Ovary (tissue), 9 donors: ENCODE data around the gene NUBPL. TPM values are rescaled to one million over a fixed set of nuclear protein-coding genes. Genes with fewer than 3 reads are reported as not detected.
"Not testable (repeated sequence)": the region's sequence is repeated elsewhere in the genome, so short reads cannot be mapped to it uniquely, and the experiment has no call there.

Source experiments
- DNase-seq, 5 donors: peaks; one replicate each; pipeline ENCODE4 v3.0.0-alpha.2; 2019 to 2020
- H3K27ac ChIP-seq, 2 donors: fragments of 200-600 bp; one replicate each; pipeline versions ENCODE4 v1.5.1 to v1.8.0; 2019 to 2022
- H3K27me3 ChIP-seq: fragments of 200-600 bp; one replicate; pipeline ENCODE4 v1.8.0; 2022
- H3K36me3 ChIP-seq: fragments of 200-600 bp; sonication (generic); one replicate; pipeline ENCODE4 v1.5.1; 2019
- H3K4me1 ChIP-seq: one replicate; pipeline ENCODE4 v1.8.1; 2013; ENCODE audit warnings: mild to moderate bottlenecking, moderate library complexity; ENCODE audit not compliant: insufficient read depth
- H3K4me3 ChIP-seq: fragments of 200-600 bp; sonication (generic); one replicate; pipeline ENCODE4 v1.5.1; 2017
- H3K9me3 ChIP-seq, 2 donors: fragments of 200-600 bp in 1 of 2; sonication (generic) in 1 of 2; one replicate each; pipeline versions ENCODE4 v1.5.1 to v1.8.1; 2013 to 2019; ENCODE audit warnings: mild to moderate bottlenecking in 1 of 2, moderate library complexity in 1 of 2
- CTCF ChIP-seq, 3 donors: fragments of 450-650 bp in 2 of 3; fragments of 200-600 bp in 1 of 3; IDR thresholded peaks; one replicate each; pipeline versions ENCODE4 v1.5.1 to v1.8.0; 2016 to 2022; ENCODE audit warnings: antibody characterized with exemption in 3 of 3, mild to moderate bottlenecking in 1 of 3
- EP300 ChIP-seq: sonication (generic); formaldehyde crosslinking; IDR thresholded peaks from one replicate; pipeline ENCODE4 v1.6.1; 2017; ENCODE audit warnings: antibody characterized with exemption
- POLR2A ChIP-seq: fragments of 450-650 bp; IDR thresholded peaks from one replicate; pipeline ENCODE4 v1.6.1; 2017; ENCODE audit warnings: antibody characterized with exemption, mild to moderate bottlenecking, moderate library complexity
- WGBS, 3 donors: extraction: QIAGEN DNeasy Blood & Tissue Kit in 1 of 3; methylation state at CpG; one replicate each; pipeline versions ENCODE4 v1.1.5 to v1.1.7; 2013 to 2017; 5-methylcytosine and 5-hydroxymethylcytosine counted together
- intact Hi-C, 4 donors: fragments of 100-400 bp; cut with DNase I; formaldehyde crosslinking; loops; one replicate each; pipeline versions ENCODE4 v1.11.0 to v1.15.1; 2022 to 2023
- polyA plus RNA-seq, 2 donors: library from polyadenylated mRNA; stranded (reverse); fragments of 200-250 nt in 1 of 2; fragments of 350-450 nt in 1 of 2; fragmentation: Illumina TruSeq in 1 of 2; extraction: RNeasy Lipid Tissue Mini Kit (QIAGEN cat#74804) in 1 of 2; gene quantifications; one replicate each; pipeline ENCODE4 v1.2.3, GENCODE V29; 2013 to 2014
- total RNA-seq, 7 donors: library from RNA; depleted of rRNA in 2 of 7; stranded (reverse); fragments of >200 nt in 2 of 7; fragmentation: NEBNext Ultra II Directional in 3 of 7; extraction: Animal tissue kit (Norgen Biotek cat#: 25700) in 3 of 7; gene quantifications; one replicate each; pipeline versions ENCODE4 v1.1.0 to v1.2.4, GENCODE V29; 2016 to 2023
- donor health status: DM: no; HTN: no; CAD: no; lungs with moderate emphysema.
- donor health status: DM: no; HTN: no; CAD: no.
- donor health status: Bipolar disorder and iron deficiency.
- donor health status: DM: yes; HTN: yes; CAD: no.
- donor health status: DM: no; HTN: no; CAD: no.
- donor health status: DM: yes; HTN: yes; CAD: no.

The NUBPL gene
- total and polyA plus RNA-seq, 9 donors = 5.8 to 17.6 (median 14.0) TPM

GRCh38 chr14:31622060-31622459 is 60.9 kb downstream of the NUBPL start:
- TF ChIP-seq POLR2A (no peak), CTCF (IDR thresholded peaks at IDR 0.05) (no peak), EP300 (no peak)
- no peak overlapping the region for H3K4me3 ChIP-seq
- 96 to 99% (median 97%) methylated on average over 5 of the region's 5 CpGs for WGBS, 3 donors
- no peaks in the 10 kb centered on the region for H3K4me1 ChIP-seq
- H3K27ac ChIP-seq = no peak overlapping the region
- DNase-seq = no peak
- intact Hi-C loops = no loop called here
- no peaks in the 10 kb centered on the region for H3K36me3 ChIP-seq
- peaks cover 0 to 7% of the 10 kb centered on the region in 2 donors for H3K9me3 ChIP-seq
- no peaks in the 10 kb centered on the region for H3K27me3 ChIP-seq

DNA sequence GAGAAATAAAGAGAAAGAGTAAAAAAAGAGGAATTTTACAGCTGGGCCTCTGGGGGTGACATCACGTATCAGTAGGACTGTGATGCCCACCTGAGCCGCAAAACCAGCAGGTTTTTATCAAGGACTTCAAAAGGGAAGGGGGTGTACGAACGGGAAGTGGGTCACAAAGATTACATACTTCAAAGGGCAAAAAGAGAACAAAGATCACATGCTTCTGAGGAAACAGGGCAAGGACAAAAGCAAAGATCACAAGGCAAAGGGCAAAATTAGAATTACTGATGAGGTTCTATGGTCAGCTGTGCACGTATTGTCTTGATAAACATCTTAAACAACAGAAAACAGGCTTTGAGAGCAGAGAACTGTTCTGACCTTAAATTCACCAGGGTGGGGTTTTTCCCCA is 91.7 kb downstream of the NUBPL start:
- H3K9me3 ChIP-seq, H3K27me3 ChIP-seq, H3K36me3 ChIP-seq, intact Hi-C loops, DNase-seq, H3K4me3 ChIP-seq, H3K27ac ChIP-seq, H3K4me1 ChIP-seq: not testable (repeated sequence)
- WGBS, 3 donors = 96 to 98% (median 98%) methylated on average over 5 of the region's 5 CpGs

DNA sequence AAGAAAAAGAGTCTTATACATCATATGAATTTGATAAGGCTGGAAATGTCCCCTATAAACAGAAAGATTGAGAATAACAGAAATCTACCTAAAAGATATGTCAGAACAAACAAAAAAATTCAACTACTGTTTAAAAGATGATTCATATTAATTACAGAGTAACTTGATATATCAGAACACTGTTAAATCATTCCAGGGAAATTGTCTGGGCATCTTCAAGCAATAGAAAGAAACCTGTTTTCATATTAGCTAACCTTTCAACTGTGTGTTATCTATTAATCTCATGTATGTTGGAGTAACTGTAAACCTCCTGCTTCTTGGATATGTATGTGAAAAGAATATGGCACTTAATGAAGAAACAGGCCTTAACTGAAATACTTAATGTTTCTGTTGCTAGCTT is 96.7 kb downstream of the NUBPL start:
- TF ChIP-seq EP300 = no peak
- TF ChIP-seq POLR2A = no peak
- TF ChIP-seq CTCF (IDR thresholded peaks at IDR 0.05) = no peak

DNA sequence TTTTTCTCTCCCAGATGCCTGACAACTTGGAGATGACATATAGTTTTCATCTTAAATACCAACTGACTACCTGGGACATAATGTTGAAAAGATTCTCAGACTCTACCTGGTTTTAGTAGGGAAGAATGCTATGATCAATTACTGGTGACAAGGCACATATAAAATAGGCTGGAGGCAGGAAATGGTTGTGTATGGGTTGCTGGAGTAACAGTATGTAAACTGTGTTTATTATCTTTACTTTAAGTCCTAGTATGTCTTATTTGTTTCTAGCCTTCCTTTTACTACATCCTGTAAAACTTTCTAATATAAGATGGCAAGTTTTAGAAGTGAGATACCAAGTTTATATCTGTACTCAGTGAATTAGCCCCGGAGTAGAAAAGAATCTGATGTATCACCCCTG is 98.1 kb downstream of the NUBPL start:
- no peaks in the 10 kb centered on the region for H3K36me3 ChIP-seq
- H3K27me3 ChIP-seq = no peaks in the 10 kb centered on the region
- intact Hi-C loops = no loop called here
- H3K27ac ChIP-seq = no peak overlapping the region
- H3K9me3 ChIP-seq = no peaks in the 10 kb centered on the region
- DNase-seq = no peak
- no peaks in the 10 kb centered on the region for H3K4me1 ChIP-seq
- TF ChIP-seq CTCF (IDR thresholded peaks at IDR 0.05) (no peak), EP300 (no peak), POLR2A (no peak)
- H3K4me3 ChIP-seq = no peak overlapping the region
- WGBS, 3 donors = 74 to 88% (median 87%) methylated on average over 1 of the region's 1 CpG

More for the DNA sequence above, 96.7 kb downstream of the NUBPL start:
- Histone ChIP-seq H3K4me1 (no peaks in the 10 kb centered on the region), H3K27ac (no peak overlapping the region), H3K36me3 (no peaks in the 10 kb centered on the region), H3K27me3 (no peaks in the 10 kb centered on the region), H3K9me3 (no peaks in the 10 kb centered on the region), H3K4me3 (no peak overlapping the region)
- intact Hi-C loops = no loop called here
- DNase-seq = no peak

GRCh38 chr14:31660191-31660590 is 99.0 kb downstream of the NUBPL start:
- Histone ChIP-seq H3K4me1 (no peaks in the 10 kb centered on the region), H3K4me3 (no peak overlapping the region), H3K9me3 (no peaks in the 10 kb centered on the region), H3K36me3 (no peaks in the 10 kb centered on the region), H3K27ac (no peak overlapping the region), H3K27me3 (no peaks in the 10 kb centered on the region)
- TF ChIP-seq POLR2A (no peak), EP300 (no peak), CTCF (IDR thresholded peaks at IDR 0.05) (no peak)
- WGBS, 3 donors = 92 to 96% (median 95%) methylated on average over 3 of the region's 3 CpGs
- intact Hi-C loops = no loop called here
- DNase-seq = no peak
